ENCODE measurements around the gene ISX. TPM values are rescaled to one million over a fixed set of nuclear protein-coding genes. Genes with fewer than 3 reads are reported as not detected.

The ISX gene
- total RNA-seq, 1 experiment from 2014 or later, result not detected

DNA sequence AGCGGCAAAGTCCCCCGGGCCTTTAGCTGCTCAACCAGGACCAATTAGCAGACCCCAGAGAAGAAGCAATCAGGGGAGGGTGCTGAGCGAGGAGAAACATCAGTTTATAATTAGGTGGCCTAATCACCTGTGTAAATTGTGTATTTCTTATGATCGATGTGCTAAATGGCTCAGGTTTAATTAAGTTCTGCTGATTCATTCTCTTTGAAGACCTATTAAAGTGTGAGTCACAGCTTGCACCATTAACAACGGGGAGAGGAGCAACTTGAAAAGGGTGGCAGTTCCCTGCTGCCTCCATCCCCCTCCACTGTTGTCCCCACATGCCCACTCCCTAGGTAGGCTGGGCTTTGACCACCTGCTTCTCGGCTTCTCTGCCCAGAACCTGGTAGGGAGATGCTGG is 10.7 kb downstream of the ISX start:
- H3K4me2 ChIP-seq (ENCODE audit: low read length), result no peak overlapping the region
- no peaks in the 10 kb centered on the region for H3F3A ChIP-seq (ENCODE audit: low read length, unreplicated experiment)
- H3K27ac ChIP-seq (ENCODE audit: low read length), result no peak overlapping the region
- ChIA-PET CTCF (no interaction called here), POLR2A (ENCODE audit: unreplicated experiment) (no interaction called here)
- H3K9me2 ChIP-seq (replicated peaks; ENCODE audit: low read length), result no peaks in the 10 kb centered on the region
- TF ChIP-seq EZH2 (IDR thresholded peaks at IDR 0.05; ENCODE audit: low read length, unreplicated experiment) (no peak), EZH2phosphoT487 (IDR thresholded peaks at IDR 0.05; ENCODE audit: borderline replicate concordance, low read length) (no peak)
- TF ChIP-seq, protein P1, sequence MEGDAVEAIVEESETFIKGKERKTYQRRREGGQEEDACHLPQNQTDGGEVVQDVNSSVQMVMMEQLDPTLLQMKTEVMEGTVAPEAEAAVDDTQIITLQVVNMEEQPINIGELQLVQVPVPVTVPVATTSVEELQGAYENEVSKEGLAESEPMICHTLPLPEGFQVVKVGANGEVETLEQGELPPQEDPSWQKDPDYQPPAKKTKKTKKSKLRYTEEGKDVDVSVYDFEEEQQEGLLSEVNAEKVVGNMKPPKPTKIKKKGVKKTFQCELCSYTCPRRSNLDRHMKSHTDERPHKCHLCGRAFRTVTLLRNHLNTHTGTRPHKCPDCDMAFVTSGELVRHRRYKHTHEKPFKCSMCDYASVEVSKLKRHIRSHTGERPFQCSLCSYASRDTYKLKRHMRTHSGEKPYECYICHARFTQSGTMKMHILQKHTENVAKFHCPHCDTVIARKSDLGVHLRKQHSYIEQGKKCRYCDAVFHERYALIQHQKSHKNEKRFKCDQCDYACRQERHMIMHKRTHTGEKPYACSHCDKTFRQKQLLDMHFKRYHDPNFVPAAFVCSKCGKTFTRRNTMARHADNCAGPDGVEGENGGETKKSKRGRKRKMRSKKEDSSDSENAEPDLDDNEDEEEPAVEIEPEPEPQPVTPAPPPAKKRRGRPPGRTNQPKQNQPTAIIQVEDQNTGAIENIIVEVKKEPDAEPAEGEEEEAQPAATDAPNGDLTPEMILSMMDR (conservative IDR thresholded peaks at IDR 0.05; ENCODE audit: low read depth, low read length), result no peak
- no peak overlapping the region for H3K9ac ChIP-seq (ENCODE audit: low read length)
- H3K4me3 ChIP-seq (ENCODE audit: low read length), result no peak overlapping the region
- H2AFZ ChIP-seq (ENCODE audit: low read length), result no peak overlapping the region
- no TSS peak for BruUV-seq (replicated peaks)
- no peak for ATAC-seq
- H4K20me1 ChIP-seq (ENCODE audit: low read length), result no peaks in the 10 kb centered on the region
- intact Hi-C loops (cut with micrococcal nuclease), result no loop called here
- no peaks in the 10 kb centered on the region for H3K36me3 ChIP-seq (ENCODE audit: low read depth, low read length)
- H3K27me3 ChIP-seq (ENCODE audit: low read length), result no peaks in the 10 kb centered on the region
- DNase-seq, result no peak
- H3K9me3 ChIP-seq (ENCODE audit: low read length), result no peaks in the 10 kb centered on the region
- H3K4me1 ChIP-seq (ENCODE audit: insufficient read depth, low read length), result no peaks in the 10 kb centered on the region
- no peaks in the 10 kb centered on the region for H3K79me2 ChIP-seq (ENCODE audit: low read length)

DNA sequence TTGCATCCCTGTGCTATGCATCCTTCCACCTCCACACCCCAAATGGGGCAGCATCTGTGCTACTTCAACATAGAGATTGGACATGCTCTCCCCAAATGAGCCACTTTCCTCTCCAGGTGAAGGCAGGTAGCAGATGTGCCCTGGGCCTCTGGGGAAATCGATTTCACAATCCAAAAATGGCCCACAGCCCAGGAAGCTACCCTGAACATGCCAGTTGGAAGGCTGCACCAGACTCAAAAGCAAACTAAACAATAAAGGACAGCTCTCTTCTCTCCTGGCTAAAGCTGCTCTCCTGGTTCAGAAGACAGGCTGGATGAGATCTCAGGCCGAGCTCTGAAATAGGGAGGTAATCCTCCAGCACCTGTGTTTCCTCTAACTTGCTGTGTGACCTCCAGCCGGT is 19.7 kb downstream of the ISX start:
- BruUV-seq (replicated peaks), result no TSS peak
- H3K9me2 ChIP-seq (replicated peaks; ENCODE audit: low read length), result no peaks in the 10 kb centered on the region
- ATAC-seq (no peak), DNase-seq (no peak)
- no peaks in the 10 kb centered on the region for H3K4me1 ChIP-seq (ENCODE audit: insufficient read depth, low read length)
- CTCF ChIA-PET, result no interaction called here
- no peak overlapping the region for H2AFZ ChIP-seq (ENCODE audit: low read length)
- H3K27ac ChIP-seq (ENCODE audit: low read length), result no peak overlapping the region
- H3K79me2 ChIP-seq (ENCODE audit: low read length), result no peaks in the 10 kb centered on the region
- no peak overlapping the region for H3K4me3 ChIP-seq (ENCODE audit: low read length)
- no peaks in the 10 kb centered on the region for H3F3A ChIP-seq (ENCODE audit: low read length, unreplicated experiment)
- POLR2A ChIA-PET (ENCODE audit: unreplicated experiment), result no interaction called here
- H3K4me2 ChIP-seq (ENCODE audit: low read length), result no peak overlapping the region
- TF ChIP-seq EZH2 (IDR thresholded peaks at IDR 0.05; ENCODE audit: low read length, unreplicated experiment) (no peak), EZH2phosphoT487 (IDR thresholded peaks at IDR 0.05; ENCODE audit: borderline replicate concordance, low read length) (no peak)
- TF ChIP-seq, protein P1 (conservative IDR thresholded peaks at IDR 0.05; ENCODE audit: low read depth, low read length), result no peak
- intact Hi-C loops (cut with micrococcal nuclease), result no loop called here
- H3K27me3 ChIP-seq (ENCODE audit: low read length), result no peaks in the 10 kb centered on the region
- H3K9me3 ChIP-seq (ENCODE audit: low read length), result no peaks in the 10 kb centered on the region
- H4K20me1 ChIP-seq (ENCODE audit: low read length), result no peaks in the 10 kb centered on the region
- no peaks in the 10 kb centered on the region for H3K36me3 ChIP-seq (ENCODE audit: low read depth, low read length)
- H3K9ac ChIP-seq (ENCODE audit: low read length), result no peak overlapping the region

DNA sequence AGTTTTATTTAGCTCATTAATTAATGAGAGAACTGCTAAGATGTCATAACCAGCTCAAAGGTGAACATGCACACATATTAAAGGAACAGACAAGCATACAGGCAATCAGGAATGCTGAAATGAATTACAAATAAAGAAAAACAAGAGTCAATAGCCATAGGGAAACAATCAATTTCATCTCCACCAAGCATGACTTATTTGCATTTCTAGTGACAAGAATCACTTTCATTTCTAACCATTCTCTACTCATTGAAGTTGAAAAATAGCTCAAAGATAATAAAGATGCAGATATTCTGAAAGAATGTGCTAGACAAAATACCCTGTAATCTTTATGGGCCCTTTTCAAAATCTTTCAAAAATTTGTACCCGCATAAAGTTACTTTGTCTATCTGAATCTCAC is 23.2 kb downstream of the ISX start:
- H3K4me3 ChIP-seq (ENCODE audit: low read length), result no peak overlapping the region
- no peak overlapping the region for H3K4me2 ChIP-seq (ENCODE audit: low read length)
- no peak overlapping the region for H3K27ac ChIP-seq (ENCODE audit: low read length)
- no peaks in the 10 kb centered on the region for H3K79me2 ChIP-seq (ENCODE audit: low read length)
- DNase-seq, result no peak
- no peak overlapping the region for H3K9ac ChIP-seq (ENCODE audit: low read length)
- H3K36me3 ChIP-seq (ENCODE audit: low read depth, low read length), result no peaks in the 10 kb centered on the region
- H4K20me1 ChIP-seq (ENCODE audit: low read length), result no peaks in the 10 kb centered on the region
- H2AFZ ChIP-seq (ENCODE audit: low read length), result no peak overlapping the region
- ChIA-PET POLR2A (ENCODE audit: unreplicated experiment) (no interaction called here), CTCF (no interaction called here)
- H3K4me1 ChIP-seq (ENCODE audit: insufficient read depth, low read length), result no peaks in the 10 kb centered on the region
- TF ChIP-seq, protein P1 (conservative IDR thresholded peaks at IDR 0.05; ENCODE audit: low read depth, low read length), result no peak
- no peak for TF ChIP-seq EZH2phosphoT487 (IDR thresholded peaks at IDR 0.05; ENCODE audit: borderline replicate concordance, low read length)
- no peak for TF ChIP-seq EZH2 (IDR thresholded peaks at IDR 0.05; ENCODE audit: low read length, unreplicated experiment)
- H3K9me3 ChIP-seq (ENCODE audit: low read length), result no peaks in the 10 kb centered on the region
- H3K9me2 ChIP-seq (replicated peaks; ENCODE audit: low read length), result no peaks in the 10 kb centered on the region
- H3K27me3 ChIP-seq (ENCODE audit: low read length), result no peaks in the 10 kb centered on the region
- ATAC-seq, result no peak
- intact Hi-C loops (cut with micrococcal nuclease), result no loop called here
- H3F3A ChIP-seq (ENCODE audit: low read length, unreplicated experiment), result no peaks in the 10 kb centered on the region
- BruUV-seq (replicated peaks), result no TSS peak

All from PC-3 (cell line).